Daoy (cell line): ENCODE measurements around the gene ARHGEF17. TPM values are rescaled to one million over a fixed set of nuclear protein-coding genes. Genes with fewer than 3 reads are reported as not detected.

Source experiments
- DNase-seq: peaks from one replicate; pipeline ENCODE4 v3.0.0-alpha.2; 2015; ENCODE audit warnings: low read depth
- total RNA-seq: library from RNA; depleted of rRNA; stranded (reverse); fragments of >200 nt; shearing (Covaris generic); gene quantifications from 2 replicates; pipeline ENCODE4 v1.2.3, GENCODE V29; 2014

The ARHGEF17 gene
- total RNA-seq, 1 experiment from 2014 or later, result 4.7 TPM

DNA sequence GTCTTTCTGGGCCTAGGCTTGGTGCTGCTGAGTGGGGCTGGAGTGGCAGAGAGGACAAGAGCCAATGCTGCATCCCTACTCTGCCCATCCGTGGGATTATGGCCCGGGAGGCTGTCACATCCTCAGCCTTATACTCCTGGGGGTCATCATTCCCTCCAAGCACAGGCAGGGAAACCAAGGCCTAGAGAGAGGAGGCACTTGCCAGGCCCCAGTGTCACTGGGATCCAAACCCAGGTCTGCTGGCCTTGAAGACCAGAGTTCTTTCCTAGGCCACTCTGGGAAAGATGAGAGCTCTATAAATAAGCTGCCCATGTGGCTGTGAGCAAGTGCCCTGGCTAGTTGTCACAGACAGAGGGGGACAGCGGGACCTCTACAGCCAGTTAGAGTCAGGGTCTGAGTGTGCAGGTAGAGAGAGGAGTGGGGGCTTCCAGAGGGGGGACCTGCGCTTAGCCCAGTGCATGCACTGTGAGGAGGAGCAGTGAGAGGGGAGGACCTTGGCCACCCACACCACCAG lies 72.9 kb downstream of the ARHGEF17 start:
- no peak for DNase-seq

DNA sequence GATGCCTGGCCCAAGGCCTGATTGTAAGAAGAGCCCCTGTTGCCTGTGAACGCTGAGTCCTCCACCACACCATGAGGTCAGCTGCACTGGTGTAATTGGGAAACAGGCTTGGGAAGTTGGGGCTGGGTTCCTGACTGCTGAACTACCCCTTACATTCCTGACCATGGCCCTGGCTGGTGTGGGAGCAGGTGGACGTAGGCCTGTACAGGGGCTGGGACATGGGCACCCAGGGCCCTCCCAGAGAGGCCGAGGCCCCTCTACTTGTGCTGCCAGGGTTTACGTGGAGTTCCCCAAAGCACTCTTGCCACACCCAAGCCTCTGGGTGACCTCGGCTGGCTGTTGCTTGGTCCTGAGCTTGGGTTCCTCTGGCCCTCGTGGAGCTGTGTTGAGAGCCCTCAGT lies 73.5 kb downstream of the ARHGEF17 start:
- no peak for DNase-seq

DNA sequence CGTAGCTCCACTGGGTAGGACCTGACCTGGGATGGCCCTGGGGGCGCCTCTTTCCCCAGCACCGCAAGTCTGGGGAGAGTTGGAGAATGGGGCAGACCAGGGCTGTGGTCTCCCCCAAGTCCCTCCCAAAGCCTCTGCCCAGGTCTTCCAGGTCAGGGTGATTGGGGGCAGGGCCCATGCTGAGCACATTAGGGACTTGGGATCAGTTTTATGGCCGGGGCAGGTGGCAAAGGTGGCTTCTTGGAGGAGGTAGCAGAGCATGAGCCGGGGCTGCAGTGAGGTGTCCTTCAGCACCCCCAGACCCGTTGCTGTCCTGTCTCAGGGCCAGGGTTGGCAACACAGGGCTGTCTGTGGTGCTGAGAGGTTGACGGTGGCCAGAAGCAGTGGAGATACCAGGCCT lies 74.1 kb downstream of the ARHGEF17 start:
- DNase-seq, result no peak

DNA sequence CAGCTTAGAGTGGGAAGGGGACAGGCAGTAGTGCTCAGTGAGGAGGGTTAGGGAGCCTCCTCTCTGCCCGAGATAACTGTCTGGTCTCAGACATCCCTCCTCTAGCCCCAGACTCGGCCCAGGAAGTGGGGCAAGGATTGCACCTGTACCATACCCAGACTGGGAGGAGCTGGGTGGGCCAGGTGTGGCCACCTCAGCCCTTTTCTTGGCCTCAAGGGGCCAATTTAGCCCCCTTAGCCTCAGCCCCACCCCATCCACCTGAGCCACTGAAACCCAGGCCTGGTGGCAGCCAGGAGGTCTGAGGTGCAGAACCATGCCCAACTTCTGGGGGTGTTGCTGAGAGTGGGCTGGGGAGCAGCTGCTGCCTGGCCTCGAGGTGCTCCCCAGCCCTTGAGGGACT lies 74.7 kb downstream of the ARHGEF17 start:
- no peak for DNase-seq

DNA sequence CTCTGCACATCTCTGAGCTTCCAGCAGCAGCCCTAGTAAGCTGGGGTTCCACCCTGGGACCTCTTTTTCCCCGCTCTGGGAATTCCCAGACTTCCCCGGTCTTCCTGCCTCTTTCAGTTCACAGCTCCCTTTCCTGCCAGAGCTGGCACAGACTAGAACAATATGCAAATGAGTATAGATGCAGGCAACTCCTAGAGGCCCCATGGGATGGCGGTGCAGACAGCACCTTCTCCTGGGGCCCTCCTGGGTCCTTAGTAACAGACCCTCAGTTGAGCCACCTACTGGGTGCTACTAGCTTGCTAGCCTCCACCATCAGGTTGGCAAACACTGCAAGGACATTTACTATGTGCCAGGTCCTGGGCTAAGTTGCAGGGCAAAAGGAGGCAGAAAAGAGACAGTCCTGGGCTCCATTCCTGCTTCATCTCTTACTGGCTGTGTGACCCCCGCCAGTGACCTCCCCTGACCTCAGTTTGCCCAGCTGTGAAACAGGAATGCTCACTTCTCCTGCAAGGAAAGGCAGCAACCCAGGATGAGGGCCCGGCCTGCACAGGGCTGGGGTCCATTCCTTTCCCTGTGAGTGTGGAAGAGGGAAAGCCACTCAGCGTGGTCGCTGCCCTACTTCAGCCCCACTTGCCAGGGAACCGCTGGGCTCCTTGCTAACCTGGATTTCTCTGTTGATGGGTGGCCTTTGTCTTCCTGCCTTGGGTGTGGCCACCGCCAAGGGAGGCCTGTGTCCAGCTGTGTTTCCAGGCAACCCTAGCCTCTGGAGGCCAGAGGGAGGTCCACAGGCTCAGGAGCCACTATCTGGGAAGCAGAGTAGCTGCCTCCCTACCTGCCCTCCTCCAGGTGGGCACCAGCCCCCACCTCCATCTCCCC lies 75.4 kb downstream of the ARHGEF17 start:
- DNase-seq, result no peak

DNA sequence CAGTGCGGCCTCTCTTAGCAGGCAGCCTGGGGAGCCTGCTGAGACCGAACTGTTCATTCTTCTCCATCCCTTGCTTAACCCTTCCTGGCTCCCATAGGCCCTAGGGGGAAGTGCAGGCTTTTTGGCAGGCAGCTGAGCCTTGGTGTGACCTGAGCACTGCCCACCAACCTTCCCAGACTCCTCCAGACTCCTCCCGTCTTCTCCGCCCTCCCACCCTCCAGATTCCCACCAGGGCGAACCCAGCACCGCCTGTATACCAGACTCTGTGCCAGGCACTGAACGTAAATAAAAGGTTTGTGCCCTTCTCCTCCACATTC lies 76.0 kb downstream of the ARHGEF17 start:
- DNase-seq, result no peak

DNA sequence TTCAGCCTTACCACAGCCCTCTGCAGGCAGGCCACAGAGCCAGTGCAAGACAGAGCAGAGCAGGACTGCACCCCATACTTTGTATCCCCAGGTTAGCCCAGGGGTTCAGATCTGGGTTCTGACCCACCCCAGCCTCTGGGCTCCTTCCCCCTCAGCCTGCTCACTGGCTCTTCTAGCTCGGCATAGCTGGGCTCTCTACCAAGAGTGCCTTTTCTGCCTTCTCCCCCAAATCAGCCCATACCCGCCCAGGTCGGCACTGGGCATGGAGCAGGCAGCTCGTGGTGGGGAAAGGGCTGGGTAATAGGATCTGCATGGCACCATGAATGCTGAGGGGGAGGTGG lies 76.4 kb downstream of the ARHGEF17 start:
- no peak for DNase-seq

DNA sequence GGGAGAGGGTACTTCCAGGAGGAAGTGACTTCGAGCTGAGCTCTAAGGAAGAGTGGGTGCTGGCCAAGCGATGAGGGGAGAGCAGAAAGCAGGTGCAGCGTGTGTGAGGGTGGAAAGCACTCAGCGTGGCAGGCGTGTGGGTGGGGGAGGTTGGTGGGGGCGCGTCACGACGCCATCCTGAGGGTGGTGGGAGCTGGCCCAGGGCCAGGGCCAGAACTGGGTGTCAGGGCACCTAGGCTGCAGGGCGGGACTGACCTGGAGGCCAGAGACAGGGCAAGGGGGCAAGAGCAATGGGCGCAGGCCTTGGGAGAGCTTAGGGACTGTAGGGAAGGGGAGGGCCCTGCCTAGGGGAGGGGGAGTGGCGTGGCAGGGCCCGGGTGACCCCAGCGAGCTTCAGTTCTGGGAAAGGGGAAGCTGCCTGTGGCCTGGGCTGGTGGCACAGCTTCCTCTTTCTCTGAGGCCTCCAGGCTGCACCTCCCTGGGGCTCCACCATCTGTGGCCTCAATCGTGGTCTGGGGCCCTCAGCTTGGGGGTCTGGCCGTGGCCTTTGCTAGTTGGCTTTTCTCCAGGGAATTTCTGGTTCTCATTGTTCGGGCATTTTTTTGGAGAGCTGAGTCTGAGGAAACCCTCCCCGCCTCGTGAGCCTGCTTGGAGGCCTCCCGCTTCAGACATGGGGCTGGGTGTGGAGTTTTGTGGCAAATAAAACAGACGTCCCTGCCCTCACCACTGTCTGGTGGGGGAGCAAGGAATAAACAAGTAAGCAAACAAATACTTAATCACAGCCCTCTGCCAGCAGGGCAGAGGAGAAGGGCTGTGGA lies 77.0 kb downstream of the ARHGEF17 start:
- DNase-seq, result no peak

DNA sequence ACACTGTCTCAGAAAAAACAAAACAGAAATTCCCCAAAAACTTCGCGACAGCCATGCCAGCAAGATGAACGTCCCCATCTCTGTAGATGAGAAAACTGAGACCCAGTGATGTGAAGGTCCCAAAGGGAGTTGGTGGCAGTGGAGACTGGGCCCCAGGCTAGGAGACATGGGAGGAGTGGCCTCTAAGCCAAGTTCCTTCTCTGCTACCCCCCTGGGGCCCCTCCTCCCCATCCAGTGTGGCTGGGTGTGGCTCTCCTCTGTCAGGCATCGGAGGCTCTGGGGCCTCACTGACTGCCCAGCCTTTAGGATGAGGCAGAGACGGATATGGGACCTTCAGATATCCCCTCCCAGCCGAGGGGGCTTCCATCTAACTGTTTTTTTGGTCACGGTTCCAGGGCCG lies 77.9 kb downstream of the ARHGEF17 start:
- DNase-seq, result no peak

DNA sequence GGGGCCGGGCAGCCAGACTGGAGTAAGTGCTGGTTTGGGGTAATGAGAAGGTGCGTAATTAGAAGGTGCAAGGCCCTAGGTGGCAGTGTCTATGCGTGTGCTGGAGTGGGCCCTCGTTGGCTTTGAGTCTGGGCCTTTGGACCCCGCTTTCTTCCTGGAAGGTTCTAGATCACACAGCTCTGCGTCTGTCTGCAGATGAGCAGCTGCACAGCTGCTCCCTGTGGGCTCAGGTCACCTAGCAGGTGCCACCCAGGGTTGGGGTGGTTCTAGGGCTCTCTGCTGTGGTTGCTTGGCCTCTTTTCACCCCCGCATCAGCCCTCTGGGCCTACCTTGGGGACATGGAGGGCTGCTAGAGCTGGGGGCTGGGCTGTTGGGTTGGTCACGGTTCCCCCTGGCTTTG lies 78.5 kb downstream of the ARHGEF17 start:
- no peak for DNase-seq

DNA sequence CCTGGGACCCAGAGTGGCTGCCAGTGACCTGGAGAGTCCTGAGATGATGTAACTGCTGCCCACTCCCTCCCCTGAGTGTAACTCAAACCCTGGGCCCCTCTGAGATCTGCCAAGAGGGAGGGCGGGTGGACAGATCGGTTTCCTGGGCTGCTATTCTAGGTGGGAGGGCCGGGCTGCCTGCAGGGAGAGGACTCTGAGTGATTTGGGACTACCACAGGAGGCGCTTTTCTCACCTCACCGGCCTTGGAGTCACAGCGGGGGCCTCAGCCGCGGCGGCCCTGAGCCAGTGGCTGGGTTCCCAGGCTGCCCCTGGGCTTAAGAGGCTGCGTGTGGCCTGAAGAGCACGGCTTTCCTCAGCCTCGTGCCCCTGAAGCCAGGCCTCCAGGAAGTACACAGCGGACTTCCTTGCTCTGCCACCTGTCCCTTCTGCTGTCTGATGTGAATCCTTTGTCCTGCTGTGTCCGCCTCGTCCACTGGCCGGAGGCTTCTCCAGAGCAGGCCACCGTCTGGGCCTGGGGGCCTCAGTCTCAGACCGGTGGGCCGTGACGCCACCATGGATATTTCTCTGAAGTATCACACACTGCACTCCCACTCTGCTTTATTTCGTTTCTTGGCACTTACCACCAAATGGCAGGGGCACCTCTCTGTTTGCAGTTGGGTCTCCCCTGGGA lies 79.7 kb downstream of the ARHGEF17 start:
- DNase-seq, result no peak

DNA sequence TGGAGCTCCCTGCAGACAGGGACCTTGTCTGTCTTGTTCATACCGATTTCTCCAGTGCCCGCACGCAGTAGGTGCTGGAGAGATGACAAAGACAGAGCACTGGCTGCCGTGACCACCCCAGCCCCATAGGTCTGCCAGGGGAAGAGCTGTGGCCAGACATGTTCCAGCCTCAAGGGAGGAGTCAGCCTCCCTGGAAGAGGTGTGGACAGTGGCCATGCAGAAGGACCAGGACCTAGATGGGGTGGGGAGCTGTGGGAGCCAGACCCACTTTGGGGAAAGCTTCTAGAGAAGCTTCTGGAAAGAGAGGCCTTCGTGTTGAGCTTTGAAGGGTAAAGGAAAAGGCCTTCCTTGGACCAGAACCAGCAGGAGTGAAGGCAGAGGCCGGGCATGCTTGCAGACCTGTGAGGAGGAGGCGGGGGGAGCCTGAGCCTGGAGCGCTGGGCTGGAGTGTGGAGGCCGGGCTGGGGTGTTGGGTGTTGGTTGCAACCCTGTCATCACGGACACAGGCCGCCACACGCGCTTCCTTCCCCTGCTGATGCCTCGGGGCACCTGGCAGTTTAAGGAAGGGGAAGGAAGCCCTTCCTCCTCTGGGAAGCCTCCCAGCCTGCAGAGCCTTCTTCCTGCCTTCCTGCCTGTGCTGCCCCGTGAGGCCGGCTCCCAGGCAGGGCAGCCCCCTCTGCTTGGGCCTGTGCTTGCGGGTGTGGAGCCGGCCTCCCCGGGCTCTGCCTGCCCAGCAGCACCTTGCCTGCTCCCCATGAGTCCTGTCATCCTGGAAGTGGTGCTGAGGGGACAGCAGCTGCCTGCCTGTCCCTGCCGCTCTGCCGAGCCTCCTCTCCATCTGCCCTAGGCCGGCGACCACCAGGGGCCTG lies 80.4 kb downstream of the ARHGEF17 start:
- DNase-seq, result no peak

DNA sequence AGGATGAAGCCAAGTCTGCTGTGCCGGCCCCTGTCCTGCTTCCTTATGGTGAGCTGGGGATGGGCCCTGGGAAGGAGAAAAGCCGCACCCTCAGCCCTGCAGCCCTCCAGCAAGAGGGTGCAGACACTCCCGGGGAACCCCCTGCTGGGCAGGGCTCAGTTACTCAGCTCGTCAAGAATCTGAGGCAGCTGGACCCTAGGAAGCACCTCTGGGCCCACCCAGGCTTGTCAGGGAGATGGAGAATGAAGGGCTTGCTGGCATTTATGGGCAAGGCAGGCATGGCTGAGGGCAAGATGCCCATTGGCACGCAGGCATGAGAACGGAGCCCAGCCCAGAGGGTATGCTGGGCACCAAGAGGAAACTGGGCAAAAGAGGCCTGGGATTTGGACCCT lies 81.1 kb downstream of the ARHGEF17 start:
- DNase-seq, result peak; percentile 33

DNA sequence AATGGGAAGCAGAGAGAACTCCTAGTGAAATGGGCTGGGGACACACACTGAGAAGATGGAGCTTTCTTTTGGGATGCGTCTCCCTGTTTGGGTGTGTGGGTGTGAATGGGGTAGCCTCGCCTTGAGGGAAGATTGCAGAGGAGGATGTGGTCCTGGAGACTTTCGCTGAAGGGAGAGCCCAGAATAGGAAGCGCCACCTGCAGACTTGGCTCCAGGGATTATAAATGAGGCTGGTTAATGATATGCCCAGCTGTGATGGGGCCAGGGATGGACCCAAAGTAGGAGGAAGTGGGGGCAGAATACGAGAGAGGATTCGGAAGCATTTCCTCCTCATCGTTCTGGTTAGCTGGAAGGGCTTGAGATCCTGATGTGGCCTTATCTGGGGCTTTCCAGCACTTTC lies 81.8 kb downstream of the ARHGEF17 start:
- DNase-seq, result no peak

DNA sequence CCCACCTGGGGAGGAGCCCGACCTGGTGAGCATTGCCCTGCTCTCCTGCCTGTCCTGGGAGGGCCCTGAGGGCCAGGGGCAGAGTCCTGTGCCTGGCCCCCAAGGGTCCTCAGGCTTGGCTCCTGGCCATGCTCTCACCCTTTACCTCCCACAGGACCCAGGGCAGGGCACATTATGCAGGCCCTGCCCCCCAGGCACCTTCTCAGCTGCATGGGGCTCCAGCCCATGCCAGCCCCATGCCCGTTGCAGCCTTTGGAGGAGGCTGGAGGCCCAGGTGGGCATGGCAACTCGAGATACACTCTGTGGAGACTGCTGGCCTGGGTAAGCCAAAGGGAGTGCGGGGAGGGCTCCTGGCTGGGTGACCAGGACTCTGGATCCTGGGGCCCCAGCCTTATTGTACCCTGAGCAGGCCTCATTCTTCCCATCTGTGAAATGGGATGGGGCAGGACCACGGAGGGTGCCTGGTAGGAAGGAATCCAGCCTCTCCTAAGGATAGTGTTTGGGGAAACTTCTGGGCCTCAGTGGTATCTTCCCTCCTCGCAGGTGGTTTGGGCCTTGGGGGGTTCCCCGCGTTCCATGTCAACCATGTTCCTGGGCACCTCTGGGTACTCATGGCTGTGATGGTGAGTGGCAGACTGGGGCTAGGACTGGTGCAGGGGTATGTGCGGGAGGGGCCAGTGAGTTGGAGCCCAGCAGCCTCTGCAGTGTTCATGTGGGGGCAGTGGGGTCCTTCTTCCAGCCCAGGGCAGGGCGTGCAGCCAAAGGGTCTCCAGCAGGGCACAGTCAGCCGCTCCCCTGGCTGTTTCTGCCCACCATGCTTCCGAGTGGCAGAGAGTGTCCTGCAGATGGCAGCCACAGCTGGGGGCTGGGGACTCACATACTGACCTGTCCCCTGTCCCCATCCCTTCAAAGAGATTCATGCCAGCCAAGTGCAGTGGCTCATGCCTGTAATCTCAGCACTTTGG lies 82.8 kb downstream of the ARHGEF17 start:
- no peak for DNase-seq

DNA sequence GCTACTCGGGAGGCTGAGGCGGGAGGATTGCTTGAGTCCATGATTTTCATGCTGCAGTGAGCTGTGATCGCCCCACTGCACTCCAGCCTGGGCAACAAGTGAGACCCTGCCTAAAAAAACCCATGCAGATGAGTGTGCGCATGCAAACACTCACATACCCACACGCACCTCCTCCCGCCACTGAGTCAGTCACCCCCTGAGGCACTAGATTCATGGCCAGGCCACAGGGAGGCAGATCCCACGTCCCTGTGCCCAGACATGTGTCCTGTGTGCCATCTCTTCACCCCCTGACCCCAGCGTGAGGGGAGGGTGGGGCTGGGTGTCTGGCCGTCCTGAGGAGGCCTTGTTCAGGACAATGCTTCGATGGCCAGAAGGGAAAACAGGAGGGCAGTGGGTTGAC lies 83.6 kb downstream of the ARHGEF17 start:
- DNase-seq, result no peak

DNA sequence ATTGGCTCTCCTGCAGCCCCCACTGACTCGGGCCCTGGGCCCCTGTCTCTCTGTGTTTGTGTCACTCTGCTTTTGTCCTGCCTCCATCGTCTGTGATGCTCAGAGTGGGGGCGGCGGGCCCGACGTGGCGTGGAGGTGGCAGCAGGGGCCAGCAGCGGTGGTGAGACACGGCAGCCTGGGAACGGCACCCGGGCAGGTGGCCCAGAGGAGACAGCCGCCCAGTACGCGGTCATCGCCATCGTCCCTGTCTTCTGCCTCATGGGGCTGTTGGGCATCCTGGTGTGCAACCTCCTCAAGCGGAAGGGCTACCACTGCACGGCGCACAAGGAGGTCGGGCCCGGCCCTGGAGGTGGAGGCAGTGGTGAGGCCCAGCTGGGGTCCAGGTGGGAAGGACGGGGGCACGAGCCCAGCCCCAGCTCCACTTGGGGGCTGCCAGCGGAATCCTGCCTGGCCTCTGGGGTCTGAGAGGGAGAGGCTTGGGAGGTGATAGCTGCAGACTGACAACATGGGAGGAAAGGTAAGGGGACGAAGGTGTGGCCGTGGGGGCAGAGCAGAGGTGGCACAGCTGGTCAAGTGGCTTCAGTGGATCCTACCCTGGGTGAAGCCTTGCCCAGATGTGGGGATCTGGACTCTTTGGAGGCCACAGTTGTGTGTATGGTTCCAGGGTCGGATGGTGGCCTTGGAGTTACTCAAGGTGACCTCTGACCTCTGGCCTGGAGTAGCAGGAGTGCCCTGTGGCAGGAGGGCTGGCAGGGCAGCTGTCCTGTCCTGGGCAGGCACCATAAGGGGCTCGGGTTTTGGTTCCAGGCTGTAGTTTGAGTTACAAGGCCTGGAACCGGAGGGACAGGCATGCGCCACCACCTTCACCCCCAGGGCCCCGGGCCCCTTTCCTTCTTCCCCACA lies 84.3 kb downstream of the ARHGEF17 start:
- DNase-seq, result no peak

DNA sequence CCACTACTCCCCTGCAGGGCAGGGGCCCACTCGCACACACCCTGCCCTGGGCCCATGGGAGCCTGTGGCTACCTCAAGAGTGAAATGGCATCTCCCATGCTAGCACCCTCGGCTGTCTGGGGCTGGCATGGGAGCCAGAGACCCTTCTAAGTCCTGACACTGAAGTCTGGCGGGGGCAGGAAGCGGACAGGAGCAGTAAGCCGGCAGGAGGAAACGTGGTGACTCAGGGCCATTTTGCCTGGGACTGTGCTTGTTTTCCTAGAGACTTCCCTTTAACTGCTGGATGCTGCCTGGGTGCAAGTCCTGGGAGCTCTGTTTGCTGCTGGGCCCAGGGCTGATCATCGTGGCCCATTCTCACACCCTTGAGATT lies 84.9 kb downstream of the ARHGEF17 start:
- DNase-seq, result peak; percentile 59
